ENCODE results near the gene MAD2L2.

GRCh38 chr1:11700601-11701467 is 19.9 kb upstream of the MAD2L2 start:
- TF ChIP-seq EZH2phosphoT487 (IDR thresholded peaks at IDR 0.05; ENCODE audit: borderline replicate concordance, low read length) (no peak), EZH2 (IDR thresholded peaks at IDR 0.05; ENCODE audit: low read length, unreplicated experiment) (no peak), CTCF (conservative IDR thresholded peaks at IDR 0.05; ENCODE audit: low read depth, low read length) (no peak)
